ENCODE measurements around the gene SMCO4.
A peak's percentile ranks its signal among the peaks of the same experiment; 100 is the strongest.

The SMCO4 gene

DNA sequence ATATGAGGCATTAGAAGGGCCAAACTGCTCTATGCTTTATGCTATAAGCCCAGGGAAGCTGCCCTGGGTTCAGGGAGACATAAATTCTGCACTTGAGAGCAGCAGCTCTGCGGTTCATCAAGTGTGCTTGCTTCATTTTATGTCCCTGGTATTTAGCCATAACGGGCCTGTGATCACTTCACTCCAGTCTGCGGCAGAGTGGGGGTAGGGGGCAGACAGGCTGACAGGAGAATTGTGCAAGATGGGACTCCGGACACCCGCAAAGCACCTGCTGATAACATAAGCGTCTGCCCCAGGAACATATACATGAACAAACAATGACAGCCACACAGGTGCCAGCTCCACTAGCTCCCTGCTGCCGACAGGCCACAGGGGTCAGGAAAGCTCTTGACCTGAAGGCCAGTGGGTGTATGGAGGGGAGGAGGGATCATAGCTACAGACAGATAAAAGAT, 56.1 kb downstream of the SMCO4 start:
- TF ChIP-seq, protein P1, sequence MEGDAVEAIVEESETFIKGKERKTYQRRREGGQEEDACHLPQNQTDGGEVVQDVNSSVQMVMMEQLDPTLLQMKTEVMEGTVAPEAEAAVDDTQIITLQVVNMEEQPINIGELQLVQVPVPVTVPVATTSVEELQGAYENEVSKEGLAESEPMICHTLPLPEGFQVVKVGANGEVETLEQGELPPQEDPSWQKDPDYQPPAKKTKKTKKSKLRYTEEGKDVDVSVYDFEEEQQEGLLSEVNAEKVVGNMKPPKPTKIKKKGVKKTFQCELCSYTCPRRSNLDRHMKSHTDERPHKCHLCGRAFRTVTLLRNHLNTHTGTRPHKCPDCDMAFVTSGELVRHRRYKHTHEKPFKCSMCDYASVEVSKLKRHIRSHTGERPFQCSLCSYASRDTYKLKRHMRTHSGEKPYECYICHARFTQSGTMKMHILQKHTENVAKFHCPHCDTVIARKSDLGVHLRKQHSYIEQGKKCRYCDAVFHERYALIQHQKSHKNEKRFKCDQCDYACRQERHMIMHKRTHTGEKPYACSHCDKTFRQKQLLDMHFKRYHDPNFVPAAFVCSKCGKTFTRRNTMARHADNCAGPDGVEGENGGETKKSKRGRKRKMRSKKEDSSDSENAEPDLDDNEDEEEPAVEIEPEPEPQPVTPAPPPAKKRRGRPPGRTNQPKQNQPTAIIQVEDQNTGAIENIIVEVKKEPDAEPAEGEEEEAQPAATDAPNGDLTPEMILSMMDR (conservative IDR thresholded peaks at IDR 0.05; ENCODE audit: low read length), result no peak
- DNase-seq (ENCODE audit: low read depth), result peak; percentile 13
- H3K4me3 ChIP-seq (ENCODE audit: low read length), result no peak overlapping the region

DNA sequence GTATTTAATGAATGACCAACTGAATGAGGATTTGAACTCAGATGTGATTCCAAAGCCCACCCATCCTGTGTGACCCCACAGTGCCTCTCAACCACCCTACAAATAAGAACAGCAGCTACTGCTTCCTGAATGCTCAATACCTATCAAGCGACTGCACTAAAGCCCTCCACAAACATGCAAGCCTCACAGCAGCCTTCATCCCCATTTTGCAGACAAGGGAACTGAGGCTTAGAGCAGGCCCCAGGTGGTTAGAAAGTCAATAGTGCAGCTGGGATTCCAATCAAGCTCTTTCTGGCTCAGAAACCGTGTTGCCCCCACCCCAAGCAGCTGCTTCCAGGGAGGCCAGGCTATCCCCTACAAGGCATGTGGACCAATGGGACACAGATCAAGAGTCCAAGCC, 57.2 kb downstream of the SMCO4 start:
- H3K4me3 ChIP-seq (ENCODE audit: low read length), result no peak overlapping the region
- no peak for DNase-seq (ENCODE audit: low read depth)
- TF ChIP-seq, protein P1 (conservative IDR thresholded peaks at IDR 0.05; ENCODE audit: low read length), result no peak

DNA sequence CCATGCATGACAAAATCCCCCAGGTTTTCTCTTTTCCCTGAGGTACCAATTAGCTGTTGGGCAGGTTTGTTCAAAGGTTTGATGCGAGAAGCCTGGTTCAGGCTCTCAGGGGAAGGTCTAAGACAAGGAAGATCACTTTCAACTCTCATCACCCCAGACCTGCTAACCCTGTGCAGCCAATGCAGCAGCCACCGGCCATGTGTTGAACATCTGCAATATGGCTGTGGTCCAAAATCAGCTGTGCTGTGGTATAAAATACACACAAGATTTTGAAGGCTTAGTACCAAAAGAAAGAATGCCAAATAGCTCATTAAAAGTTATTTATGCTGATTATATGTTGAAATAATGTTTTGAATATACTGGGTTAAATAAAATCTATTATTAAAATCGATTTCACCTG, 58.5 kb downstream of the SMCO4 start:
- TF ChIP-seq, protein P1 (conservative IDR thresholded peaks at IDR 0.05; ENCODE audit: low read length), result no peak
- DNase-seq (ENCODE audit: low read depth), result peak; percentile 87
- H3K4me3 ChIP-seq (ENCODE audit: low read length), result no peak overlapping the region

DNA sequence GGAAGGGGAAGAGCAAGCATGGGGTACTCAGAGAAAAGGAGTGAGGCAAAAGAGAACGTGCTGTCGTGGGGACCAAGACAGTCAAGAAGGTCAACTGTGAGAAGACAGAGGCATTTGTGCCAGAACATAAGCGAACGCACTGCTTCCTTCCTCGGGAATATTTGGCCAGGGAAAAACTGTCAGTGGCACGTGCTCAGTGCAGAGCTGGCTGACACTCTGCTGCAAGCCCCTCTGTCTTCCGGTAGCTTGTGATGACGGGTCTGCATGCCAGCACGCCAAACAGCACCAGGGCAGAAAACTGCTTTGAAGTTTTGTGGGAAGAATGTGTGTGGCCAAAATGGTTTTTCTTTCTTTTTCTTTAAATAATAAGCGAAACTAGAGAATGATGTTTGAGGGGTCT, 60.6 kb downstream of the SMCO4 start:
- no peak for DNase-seq (ENCODE audit: low read depth)

DNA sequence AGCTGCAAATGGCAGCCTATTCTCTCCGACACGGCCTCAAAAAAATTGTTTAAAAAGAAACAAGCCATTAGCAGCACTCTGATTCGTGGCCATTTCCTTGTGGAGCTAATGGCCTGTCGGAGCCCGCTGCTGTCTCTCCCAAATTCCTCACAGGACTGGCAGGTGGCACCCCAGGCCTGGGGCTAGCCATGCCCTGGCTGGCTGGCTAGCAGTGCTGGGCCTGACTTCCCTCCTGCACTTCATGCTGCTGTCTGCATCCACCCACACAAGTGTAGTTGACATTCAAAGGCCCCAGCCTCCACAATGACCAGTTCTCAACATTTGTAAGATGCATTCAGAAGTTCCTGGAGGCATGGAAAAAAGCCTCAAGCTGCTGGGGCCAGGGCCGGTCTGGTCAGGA, 61.5 kb downstream of the SMCO4 start:
- no peak for DNase-seq (ENCODE audit: low read depth)
- TF ChIP-seq, protein P1 (conservative IDR thresholded peaks at IDR 0.05; ENCODE audit: low read length), result no peak
- no peak overlapping the region for H3K4me3 ChIP-seq (ENCODE audit: low read length)

More for the DNA sequence above, 60.6 kb downstream of the SMCO4 start:
- no peak overlapping the region for H3K4me3 ChIP-seq (ENCODE audit: low read length)
- TF ChIP-seq, protein P1 (conservative IDR thresholded peaks at IDR 0.05; ENCODE audit: low read length), result no peak

DNA sequence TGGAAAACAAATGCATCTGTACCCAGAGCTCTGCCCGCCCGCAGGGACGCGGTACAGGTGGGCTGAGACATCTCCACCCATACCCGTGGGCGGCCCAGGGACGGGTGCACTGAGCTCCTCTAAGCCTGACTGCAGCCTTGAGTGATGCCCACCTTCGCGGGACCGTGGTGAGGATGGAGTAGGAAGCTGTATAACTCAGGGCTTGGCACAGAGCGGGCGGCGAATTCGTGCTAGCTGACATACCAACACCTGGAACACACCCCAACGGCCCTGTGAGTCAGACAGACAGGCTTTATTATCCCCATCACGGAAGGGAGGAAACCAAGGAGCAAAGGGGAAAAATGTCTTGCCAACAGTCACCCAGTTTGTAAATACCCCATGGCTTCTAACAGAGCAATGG, 61.9 kb downstream of the SMCO4 start:
- H3K4me3 ChIP-seq (ENCODE audit: low read length), result no peak overlapping the region
- no peak for DNase-seq (ENCODE audit: low read depth)
- TF ChIP-seq, protein P1 (conservative IDR thresholded peaks at IDR 0.05; ENCODE audit: low read length), result no peak

DNA sequence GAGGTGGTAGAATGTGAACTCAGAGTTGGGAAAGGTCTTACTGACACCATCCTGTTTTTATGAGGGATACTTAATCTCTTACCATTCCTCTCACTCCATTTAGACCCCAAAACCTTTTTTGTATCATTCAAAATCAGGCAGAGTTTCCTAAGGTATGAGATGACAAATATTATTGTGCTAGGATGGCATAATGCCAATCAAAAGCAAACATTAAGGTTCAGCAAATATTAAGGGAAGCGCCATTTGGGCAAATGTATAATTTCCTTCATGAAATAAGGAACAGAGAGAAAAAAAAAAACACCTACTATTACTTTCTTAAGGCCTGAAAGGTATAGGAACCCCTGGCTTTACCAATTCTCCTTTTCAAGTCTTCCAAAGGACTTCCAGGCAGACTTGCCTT, 62.4 kb downstream of the SMCO4 start:
- DNase-seq (ENCODE audit: low read depth), result no peak
- no peak overlapping the region for H3K4me3 ChIP-seq (ENCODE audit: low read length)
- TF ChIP-seq, protein P1 (conservative IDR thresholded peaks at IDR 0.05; ENCODE audit: low read length), result no peak

Measured in AG10803 (cell line).